ENCODE results near the gene IFT52. TPM values are rescaled to one million over a fixed set of nuclear protein-coding genes. Genes with fewer than 3 reads are reported as not detected.
"Not testable (repeated sequence)": the region's sequence is repeated elsewhere in the genome, so short reads cannot be mapped to it uniquely, and the experiment has no call there.

Gene IFT52
- total and polyA plus RNA-seq, 2 of the 8 experiments (the other 6 are each of a cell fraction or from before 2014, with no cell fraction given): 35.6 to 40.4 TPM

DNA sequence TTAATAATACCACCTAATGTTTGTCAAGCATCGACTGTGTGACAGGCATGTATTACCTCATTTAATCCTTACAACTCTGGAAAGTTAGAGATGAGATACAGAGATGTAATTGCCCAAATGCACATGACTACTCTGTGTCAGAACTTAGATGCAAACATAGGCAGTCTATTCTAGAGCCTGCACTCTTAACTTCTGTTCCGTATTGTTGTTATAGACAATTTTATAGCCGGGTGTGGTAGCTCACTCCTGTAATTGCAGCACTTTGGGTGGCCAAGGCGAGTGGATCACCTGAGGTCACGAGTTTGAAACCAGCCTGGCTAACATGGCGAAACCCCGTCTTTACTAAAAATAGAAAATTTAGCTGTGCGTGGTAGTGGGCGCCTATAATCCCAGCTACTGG lies 15.0 kb downstream of the IFT52 start (continued):
- TF ChIP-seq POLR2AphosphoS5 (IDR thresholded peaks at IDR 0.05; ENCODE audit: low read depth, low read length) (no peak), EZH2 (IDR thresholded peaks at IDR 0.05; ENCODE audit: low read depth, low read length, severe bottlenecking) (no peak), MAFK (IDR thresholded peaks at IDR 0.05; ENCODE audit: low read depth, low read length) (no peak), RFX5 (IDR thresholded peaks at IDR 0.05; ENCODE audit: borderline replicate concordance, low read depth, low read length) (no peak)
- TF ChIP-seq, protein P1, sequence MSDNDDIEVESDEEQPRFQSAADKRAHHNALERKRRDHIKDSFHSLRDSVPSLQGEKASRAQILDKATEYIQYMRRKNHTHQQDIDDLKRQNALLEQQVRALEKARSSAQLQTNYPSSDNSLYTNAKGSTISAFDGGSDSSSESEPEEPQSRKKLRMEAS (IDR thresholded peaks at IDR 0.05): no peak
- TF ChIP-seq, protein P2, sequence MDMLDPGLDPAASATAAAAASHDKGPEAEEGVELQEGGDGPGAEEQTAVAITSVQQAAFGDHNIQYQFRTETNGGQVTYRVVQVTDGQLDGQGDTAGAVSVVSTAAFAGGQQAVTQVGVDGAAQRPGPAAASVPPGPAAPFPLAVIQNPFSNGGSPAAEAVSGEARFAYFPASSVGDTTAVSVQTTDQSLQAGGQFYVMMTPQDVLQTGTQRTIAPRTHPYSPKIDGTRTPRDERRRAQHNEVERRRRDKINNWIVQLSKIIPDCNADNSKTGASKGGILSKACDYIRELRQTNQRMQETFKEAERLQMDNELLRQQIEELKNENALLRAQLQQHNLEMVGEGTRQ (IDR thresholded peaks at IDR 0.05; ENCODE audit: low read length): no peak

DNA sequence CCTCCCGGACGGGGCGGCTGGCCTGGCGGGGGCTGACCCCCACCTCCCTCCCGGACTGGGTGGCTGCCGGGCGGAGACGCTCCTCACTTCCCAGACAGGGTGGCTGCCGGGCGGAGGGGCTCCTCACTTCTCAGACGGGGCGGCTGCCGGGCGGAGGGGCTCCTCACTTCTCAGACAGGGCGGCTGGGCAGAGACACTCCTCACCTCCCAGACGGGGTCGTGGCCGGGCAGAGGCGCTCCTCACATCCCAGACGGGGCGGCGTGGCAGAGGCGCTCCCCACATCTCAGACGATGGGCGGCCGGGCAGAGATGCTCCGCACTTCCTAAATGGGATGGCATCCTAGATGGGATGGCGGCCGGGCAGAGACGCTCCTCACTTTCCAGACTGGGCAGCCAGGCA lies 16.5 kb downstream of the IFT52 start:
- H4K5ac ChIP-seq (ENCODE audit: insufficient read length, low read depth, low read length); FAIRE-seq: not testable (repeated sequence)

More for the DNA sequence above, 16.5 kb downstream of the IFT52 start:
- H2AFZ ChIP-seq (ENCODE audit: low read length); H3K9ac ChIP-seq (replicated peaks in 1 of 4; ENCODE audit: extremely low read depth in 1 of 4, low read depth in 3 of 4, low read length in 3 of 4); H4K91ac ChIP-seq (replicated peaks; ENCODE audit: insufficient read length, low read length); H2BK20ac ChIP-seq (ENCODE audit: low read length); H3K4me1 ChIP-seq (replicated peaks in 1 of 4; ENCODE audit: control insufficient read depth in 3 of 4, insufficient read depth in 4 of 4, low read length in 3 of 4); H3K4ac ChIP-seq (replicated peaks; ENCODE audit: insufficient read length, low read depth, low read length); H3K14ac ChIP-seq (ENCODE audit: insufficient read length); CTCF ChIA-PET (ENCODE audit: partially characterized antibody); H3K4me3 ChIP-seq (ENCODE audit: extremely low read depth in 1 of 4, insufficient read depth in 2 of 4, low read depth in 3 of 4, low read length in 4 of 4); H3K27ac ChIP-seq (ENCODE audit: low read depth, low read length); H2AK5ac ChIP-seq (ENCODE audit: low read depth, low read length); H2BK120ac ChIP-seq (replicated peaks; ENCODE audit: low read depth, low read length); H3K56ac ChIP-seq (replicated peaks; ENCODE audit: insufficient read length, low read depth, low read length); H3K4me2 ChIP-seq (ENCODE audit: insufficient read depth in 1 of 2, low read depth in 2 of 2, low read length in 2 of 2); H3K79me2 ChIP-seq (ENCODE audit: control insufficient read depth in 1 of 2, insufficient read depth in 2 of 2, low read length in 2 of 2); H4K8ac ChIP-seq (ENCODE audit: extremely low read depth, insufficient read depth, low read length); H3K79me1 ChIP-seq (ENCODE audit: low read depth, low read length); H3K9me3 ChIP-seq (ENCODE audit: insufficient read depth in 2 of 2, low read depth in 1 of 2, low read length in 1 of 2); DNase-seq (ENCODE audit: low read depth in 1 of 2, low spot score in 2 of 2); H4K20me1 ChIP-seq (replicated peaks in 1 of 2; ENCODE audit: control insufficient read depth in 1 of 2, insufficient read depth in 2 of 2, low read length in 2 of 2); H3K23ac ChIP-seq (ENCODE audit: insufficient read length); H2BK15ac ChIP-seq (ENCODE audit: low read length); H3K18ac ChIP-seq (ENCODE audit: extremely low read depth, low read length); H3K23me2 ChIP-seq (ENCODE audit: low read depth, low read length); POLR2A ChIA-PET (ENCODE audit: partially characterized antibody); H3K27me3 ChIP-seq (replicated peaks in 1 of 4; ENCODE audit: control insufficient read depth in 3 of 4, extremely low read depth in 1 of 4, insufficient read depth in 3 of 4, low read length in 3 of 4); H2BK5ac ChIP-seq (ENCODE audit: low read depth, low read length); H2BK12ac ChIP-seq (ENCODE audit: low read depth, low read length): not testable (repeated sequence)
- 94% methylated on average over 10 of the region's 30 CpGs; no CpG with 5 or more reads in 1 of the 2 experiments for WGBS, 2 experiments (ENCODE audit: extremely low coverage in 1 of 2, insufficient coverage in 1 of 2, insufficient read length in 1 of 2, insufficient replicate concordance in 2 of 2, low coverage in 1 of 2, low lambda C conversion rate in 2 of 2, missing lambda C conversion rate in 1 of 2)
- peaks cover 3 to 33% (median 12%) of the 10 kb centered on the region in 4 experiments; a peak in 7 of 8 replicates for H3K36me3 ChIP-seq (ENCODE audit: control insufficient read depth in 2 of 4, insufficient read depth in 4 of 4, low read length in 3 of 4)

Measured in H1 (cell line).